ENCODE results near the gene FKBP8. TPM values are rescaled to one million over a fixed set of nuclear protein-coding genes. Genes with fewer than 3 reads are reported as not detected.

Gene FKBP8
- total RNA-seq, 5 donors from 2014 or later (not counting 1 experiment from before 2014, with no cell fraction given), result 158 to 282 (median 244) TPM

GRCh38 chr19:18515959-18516358, 27.4 kb downstream of the FKBP8 start:
- Histone ChIP-seq H3K9me3 (no peaks in the 10 kb centered on the region), H3K4me1 (ENCODE audit: control insufficient read depth in 1 of 2, extremely low read depth in 1 of 2, insufficient read depth in 2 of 2, low read length in 2 of 2) (peaks cover 6 to 83% of the 10 kb centered on the region in 2 experiments), H3K4me3 (ENCODE audit: control insufficient read depth in 1 of 2, extremely low read depth in 1 of 2, low read length in 1 of 2) (no peak overlapping the region), H3K27ac (ENCODE audit: low read length) (peak overlapping the region; percentile 51), H3K27me3 (replicated peaks in 1 of 2; ENCODE audit: control insufficient read depth in 2 of 2, extremely low read depth in 1 of 2, insufficient read depth in 2 of 2, low read length in 1 of 2) (no peaks in the 10 kb centered on the region), H3K36me3 (ENCODE audit: control insufficient read depth in 2 of 2, extremely low read depth in 1 of 2, insufficient read depth in 1 of 2, low read length in 1 of 2) (peaks cover 0 to 6% of the 10 kb centered on the region in 2 donors)
- POLR2A ChIA-PET, result no interaction called here
- no peak overlapping the region for H3K4me3 Mint-ChIP-seq
- H3K27me3 Mint-ChIP-seq, result no peaks in the 10 kb centered on the region
- DNase-seq (no peak), ATAC-seq (replicated peaks in 1 of 4) (no peak)
- CTCF ChIA-PET, result no interaction called here
- H3K4me1 Mint-ChIP-seq, result peaks cover 51 to 69% (median 57%) of the 10 kb centered on the region in 3 donors
- H3K36me3 Mint-ChIP-seq, result no peaks in the 10 kb centered on the region
- H3K27ac Mint-ChIP-seq, result peak overlapping the region in 1 of 2 donors; percentile 22
- WGBS (ENCODE audit: insufficient coverage), result 60% methylated on average over 3 of the region's 5 CpGs
- no peaks in the 10 kb centered on the region for H3K9me3 Mint-ChIP-seq

GRCh38 chr19:18514800-18515682, 28.3 kb downstream of the FKBP8 start:
- CTCF ChIA-PET, result interaction anchor here in 1 of 2 donors (0.5 to 1.0 kb wide), 2 partner anchors 18 to 667 kb away, joined by 3 read pairs; partner anchors contain the start of gene JAK3
- 74% methylated on average over 13 of the region's 17 CpGs for WGBS (ENCODE audit: insufficient coverage)
- Mint-ChIP-seq H3K4me1 (peaks cover 42 to 69% (median 59%) of the 10 kb centered on the region in 3 donors), H3K4me3 (no peak overlapping the region), H3K36me3 (no peaks in the 10 kb centered on the region), H3K27me3 (no peaks in the 10 kb centered on the region), H3K27ac (peak overlapping the region; percentile 63 to 73), H3K9me3 (no peaks in the 10 kb centered on the region)
- peak; percentile 27 to 61 (median 49) for ATAC-seq (replicated peaks in 1 of 4)
- Histone ChIP-seq H3K36me3 (ENCODE audit: control insufficient read depth in 2 of 2, extremely low read depth in 1 of 2, insufficient read depth in 1 of 2, low read length in 1 of 2) (peaks cover 0 to 6% of the 10 kb centered on the region in 2 donors), H3K9me3 (no peaks in the 10 kb centered on the region), H3K4me3 (ENCODE audit: control insufficient read depth in 1 of 2, extremely low read depth in 1 of 2, low read length in 1 of 2) (no peak overlapping the region), H3K27me3 (replicated peaks in 1 of 2; ENCODE audit: control insufficient read depth in 2 of 2, extremely low read depth in 1 of 2, insufficient read depth in 2 of 2, low read length in 1 of 2) (no peaks in the 10 kb centered on the region), H3K4me1 (ENCODE audit: control insufficient read depth in 1 of 2, extremely low read depth in 1 of 2, insufficient read depth in 2 of 2, low read length in 2 of 2) (peaks cover 3 to 82% of the 10 kb centered on the region in 2 experiments), H3K27ac (ENCODE audit: low read length) (peak overlapping the region; percentile 69)
- POLR2A ChIA-PET, result no interaction called here
- DNase-seq, result peak in 25 of 35 experiments; percentile 21 to 70 (median 43)

DNA sequence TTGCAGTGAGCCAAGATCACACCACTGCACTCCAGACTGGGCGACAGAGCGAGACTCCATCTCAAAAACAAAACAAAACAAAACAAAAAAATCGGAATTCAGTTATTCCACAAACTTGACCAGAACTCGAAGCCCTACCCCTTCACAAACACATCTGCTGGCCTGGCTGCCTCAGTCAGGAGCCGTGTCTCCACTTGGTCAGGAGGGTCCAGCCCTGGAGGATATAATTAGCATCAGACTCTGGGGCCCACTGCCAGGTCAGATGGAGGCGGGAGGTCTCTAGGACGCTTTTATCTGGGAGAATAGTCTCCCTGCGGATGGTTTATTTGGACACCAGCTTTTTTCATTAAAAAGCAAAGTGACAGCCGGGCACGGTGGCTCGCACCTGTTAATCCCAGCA, 29.5 kb downstream of the FKBP8 start:
- 85% methylated on average over 9 of the region's 11 CpGs for WGBS (ENCODE audit: insufficient coverage)
- H3K9me3 Mint-ChIP-seq, result no peaks in the 10 kb centered on the region
- H3K4me3 Mint-ChIP-seq, result no peak overlapping the region
- peaks cover 0 to 84% of the 10 kb centered on the region in 2 experiments for H3K4me1 ChIP-seq (ENCODE audit: control insufficient read depth in 1 of 2, extremely low read depth in 1 of 2, insufficient read depth in 2 of 2, low read length in 2 of 2)
- ATAC-seq (replicated peaks in 1 of 4) (no peak), DNase-seq (no peak)
- H3K27ac Mint-ChIP-seq, result peak overlapping the region in 1 of 2 donors; percentile 39
- H3K27me3 ChIP-seq (replicated peaks in 1 of 2; ENCODE audit: control insufficient read depth in 2 of 2, extremely low read depth in 1 of 2, insufficient read depth in 2 of 2, low read length in 1 of 2), result no peaks in the 10 kb centered on the region
- H3K9me3 ChIP-seq, result no peaks in the 10 kb centered on the region
- no peak overlapping the region for H3K4me3 ChIP-seq (ENCODE audit: control insufficient read depth in 1 of 2, extremely low read depth in 1 of 2, low read length in 1 of 2)
- no peaks in the 10 kb centered on the region for H3K36me3 Mint-ChIP-seq
- peaks cover 37 to 71% (median 59%) of the 10 kb centered on the region in 3 donors for H3K4me1 Mint-ChIP-seq
- ChIA-PET POLR2A (no interaction called here), CTCF (interaction anchor here in 1 of 2 donors (0.7 to 1.0 kb wide), 2 partner anchors 17 to 103 kb away, joined by 3 read pairs; no protein-coding TSS in a partner anchor)
- H3K27ac ChIP-seq (ENCODE audit: low read length), result no peak overlapping the region
- peaks cover 0 to 3% of the 10 kb centered on the region in 2 donors for H3K36me3 ChIP-seq (ENCODE audit: control insufficient read depth in 2 of 2, extremely low read depth in 1 of 2, insufficient read depth in 1 of 2, low read length in 1 of 2)
- no peaks in the 10 kb centered on the region for H3K27me3 Mint-ChIP-seq

DNA sequence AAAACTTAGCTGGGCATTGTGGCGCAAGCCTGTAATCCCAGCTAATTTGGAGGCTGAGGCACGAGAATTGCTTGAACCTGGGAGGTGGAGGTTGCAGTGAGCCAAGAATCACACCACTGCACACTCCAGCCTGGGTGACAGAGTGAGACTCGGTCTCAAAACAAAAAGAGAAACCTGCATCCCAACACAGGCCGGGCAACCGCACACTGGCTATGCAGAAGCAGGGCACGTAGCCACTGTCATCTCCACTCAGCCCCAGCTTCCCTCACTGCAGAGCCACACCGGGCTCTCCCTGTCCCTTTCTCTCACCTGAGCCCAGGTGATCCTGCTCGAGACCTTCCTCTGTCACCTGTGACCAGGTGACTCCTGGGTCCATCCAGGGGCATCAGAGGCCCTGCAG, 33.2 kb downstream of the FKBP8 start:
- H3K4me1 ChIP-seq (ENCODE audit: control insufficient read depth in 1 of 2, extremely low read depth in 1 of 2, insufficient read depth in 2 of 2, low read length in 2 of 2), result peaks cover 14 to 86% of the 10 kb centered on the region in 2 experiments
- H3K4me3 Mint-ChIP-seq, result no peak overlapping the region

DNA sequence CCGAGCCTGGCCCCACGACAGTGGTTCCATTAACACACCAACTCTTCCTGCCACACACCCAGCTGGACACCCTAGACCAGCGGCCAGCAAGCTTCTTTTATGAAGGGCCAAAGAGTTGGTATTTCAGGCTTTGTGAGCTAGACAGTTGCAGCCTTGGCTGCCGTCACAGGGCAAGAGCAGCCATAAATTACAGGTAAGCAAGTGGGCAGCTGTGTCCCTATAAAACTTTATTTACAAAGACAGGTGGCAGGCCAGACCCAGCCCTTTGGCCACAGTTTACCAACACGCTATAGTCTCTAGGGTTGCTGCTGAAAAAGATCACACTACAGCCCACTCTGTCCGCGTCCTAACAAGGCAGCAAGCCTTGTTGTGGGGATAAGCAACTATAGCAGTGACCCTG, 34.8 kb downstream of the FKBP8 start:
- ChIA-PET CTCF (interaction anchor here in 1 of 2 donors (0.8 to 1.1 kb wide), 2 partner anchors 12 to 13 kb away, joined by 3 to 5 read pairs; partner anchors contain the start of gene ELL), POLR2A (no interaction called here)
- no peak overlapping the region for H3K4me3 Mint-ChIP-seq
- peak overlapping the region; percentile 34 to 46 for H3K27ac Mint-ChIP-seq
- WGBS (ENCODE audit: insufficient coverage), result no CpG with 5 or more reads among the region's 7 CpGs
- H3K9me3 ChIP-seq, result no peaks in the 10 kb centered on the region
- peaks cover 14 to 88% of the 10 kb centered on the region in 2 experiments for H3K4me1 ChIP-seq (ENCODE audit: control insufficient read depth in 1 of 2, extremely low read depth in 1 of 2, insufficient read depth in 2 of 2, low read length in 2 of 2)
- no peaks in the 10 kb centered on the region for H3K27me3 ChIP-seq (replicated peaks in 1 of 2; ENCODE audit: control insufficient read depth in 2 of 2, extremely low read depth in 1 of 2, insufficient read depth in 2 of 2, low read length in 1 of 2)
- H3K27ac ChIP-seq (ENCODE audit: low read length), result peak overlapping the region; percentile 63
- H3K4me1 Mint-ChIP-seq, result peaks cover 53 to 84% (median 78%) of the 10 kb centered on the region in 3 donors
- no peak for ATAC-seq (replicated peaks in 1 of 4)
- no peak for DNase-seq
- no peaks in the 10 kb centered on the region for H3K27me3 Mint-ChIP-seq
- no peak overlapping the region for H3K4me3 ChIP-seq (ENCODE audit: control insufficient read depth in 1 of 2, extremely low read depth in 1 of 2, low read length in 1 of 2)
- H3K9me3 Mint-ChIP-seq, result no peaks in the 10 kb centered on the region
- H3K36me3 ChIP-seq (ENCODE audit: control insufficient read depth in 2 of 2, extremely low read depth in 1 of 2, insufficient read depth in 1 of 2, low read length in 1 of 2), result no peaks in the 10 kb centered on the region
- H3K36me3 Mint-ChIP-seq, result no peaks in the 10 kb centered on the region

More for the DNA sequence above, 33.2 kb downstream of the FKBP8 start:
- CTCF ChIA-PET, result no interaction called here
- Mint-ChIP-seq H3K36me3 (no peaks in the 10 kb centered on the region), H3K9me3 (no peaks in the 10 kb centered on the region), H3K4me1 (peaks cover 42 to 81% (median 76%) of the 10 kb centered on the region in 3 donors), H3K27ac (peak overlapping the region; percentile 39 to 55), H3K27me3 (no peaks in the 10 kb centered on the region)
- POLR2A ChIA-PET, result no interaction called here
- WGBS (ENCODE audit: insufficient coverage), result 88% methylated on average over 6 of the region's 8 CpGs
- Histone ChIP-seq H3K27me3 (replicated peaks in 1 of 2; ENCODE audit: control insufficient read depth in 2 of 2, extremely low read depth in 1 of 2, insufficient read depth in 2 of 2, low read length in 1 of 2) (no peaks in the 10 kb centered on the region), H3K4me3 (ENCODE audit: control insufficient read depth in 1 of 2, extremely low read depth in 1 of 2, low read length in 1 of 2) (no peak overlapping the region), H3K27ac (ENCODE audit: low read length) (peak overlapping the region; percentile 29), H3K9me3 (no peaks in the 10 kb centered on the region), H3K36me3 (ENCODE audit: control insufficient read depth in 2 of 2, extremely low read depth in 1 of 2, insufficient read depth in 1 of 2, low read length in 1 of 2) (peaks cover 0 to 3% of the 10 kb centered on the region in 2 donors)
- no peak for ATAC-seq (replicated peaks in 1 of 4)
- no peak for DNase-seq

- Mint-ChIP-seq H3K4me3 (peak overlapping the region; percentile 52 to 78 (median 66)), H3K27ac (peak overlapping the region; percentile 90 to 93), H3K4me1 (peaks cover 52 to 83% (median 78%) of the 10 kb centered on the region in 3 donors), H3K9me3 (no peaks in the 10 kb centered on the region), H3K36me3 (no peaks in the 10 kb centered on the region), H3K27me3 (no peaks in the 10 kb centered on the region)
- Histone ChIP-seq H3K9me3 (no peaks in the 10 kb centered on the region), H3K27ac (ENCODE audit: low read length) (peak overlapping the region; percentile 63), H3K4me3 (ENCODE audit: control insufficient read depth in 1 of 2, extremely low read depth in 1 of 2, low read length in 1 of 2) (no peak overlapping the region), H3K4me1 (ENCODE audit: control insufficient read depth in 1 of 2, extremely low read depth in 1 of 2, insufficient read depth in 2 of 2, low read length in 2 of 2) (peaks cover 14 to 90% of the 10 kb centered on the region in 2 experiments), H3K27me3 (replicated peaks in 1 of 2; ENCODE audit: control insufficient read depth in 2 of 2, extremely low read depth in 1 of 2, insufficient read depth in 2 of 2, low read length in 1 of 2) (no peaks in the 10 kb centered on the region), H3K36me3 (ENCODE audit: control insufficient read depth in 2 of 2, extremely low read depth in 1 of 2, insufficient read depth in 1 of 2, low read length in 1 of 2) (no peaks in the 10 kb centered on the region)
- ChIA-PET CTCF (interaction anchor here in 1 of 2 donors (1.1 kb wide), 1 partner anchor 12 kb away, joined by 5 read pairs; no protein-coding TSS in a partner anchor), POLR2A (no interaction called here)
- DNase-seq (no peak), ATAC-seq (replicated peaks in 1 of 4) (peak in 3 of 4 experiments; percentile 7 to 23 (median 10))
- WGBS (ENCODE audit: insufficient coverage), result 83% methylated on average over 7 of the region's 11 CpGs
Measured at GRCh38 chr19:18507727-18508440, 35.5 kb downstream of the FKBP8 start.

Measured in T-cell (primary cell).